AG08395 (cell line): Measurements from ENCODE around the gene SPATS2L.

Experiments used
- DNase-seq: peaks from one replicate; pipeline ENCODE4 v3.0.0; 2012; ENCODE audit warnings: mixed read lengths, low spot score

SPATS2L gene

DNA sequence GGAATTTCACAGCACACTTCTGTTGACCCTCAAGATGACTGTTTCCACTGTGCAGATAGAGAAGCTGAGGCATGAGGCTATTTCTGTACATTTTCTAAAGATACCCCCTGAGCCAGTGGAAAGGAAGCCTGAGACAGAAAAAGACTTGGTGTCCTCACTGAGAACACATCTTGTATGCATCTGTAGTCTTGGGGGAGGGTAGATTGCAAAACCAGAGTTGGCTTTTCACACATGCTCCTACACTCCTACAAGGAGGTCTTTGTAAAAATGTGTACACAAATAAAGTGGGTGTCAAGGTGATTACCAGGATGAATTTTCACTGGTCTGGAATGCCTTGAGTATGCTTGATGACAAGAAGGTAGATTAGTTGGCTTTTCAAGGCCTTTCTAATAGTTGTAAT is 105.3 kb downstream of the SPATS2L start:
- DNase-seq = no peak

DNA sequence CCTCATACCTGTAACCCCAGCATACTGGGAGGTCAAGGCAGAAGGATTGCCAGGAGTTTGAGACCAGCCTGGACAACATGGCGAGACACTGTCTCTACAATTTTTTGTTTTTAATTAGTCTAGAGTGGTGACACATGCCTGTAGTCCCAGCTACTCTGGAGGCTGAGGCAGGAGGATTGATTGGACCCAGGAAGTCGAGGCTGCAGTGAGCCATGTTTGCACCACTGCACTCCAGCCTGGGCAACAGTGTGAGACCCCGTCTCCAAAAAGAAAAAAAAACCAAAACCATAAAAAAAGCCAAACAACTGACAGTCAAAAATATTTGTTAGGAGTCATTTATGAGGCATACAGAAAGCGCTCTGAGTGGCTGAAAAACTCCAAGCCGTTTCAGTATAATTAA is 107.9 kb downstream of the SPATS2L start:
- DNase-seq = no peak

DNA sequence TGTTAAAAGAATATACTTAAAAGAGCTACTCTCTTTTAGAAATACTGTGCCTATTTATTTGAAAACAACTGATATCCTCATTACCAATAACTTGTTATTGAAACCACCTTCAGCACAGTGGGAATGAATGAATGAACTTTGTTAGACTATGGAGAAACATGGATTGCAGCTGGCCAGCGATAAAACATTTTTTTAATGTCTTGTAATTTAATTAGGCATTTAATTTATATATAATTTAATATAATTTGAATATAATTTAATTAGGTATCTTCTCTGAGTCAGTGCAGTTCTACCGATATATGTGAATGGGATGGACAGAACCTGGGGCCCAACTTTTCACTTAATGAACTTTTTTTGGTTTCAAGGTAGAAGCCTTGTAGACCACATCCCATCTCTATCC is 109.0 kb downstream of the SPATS2L start:
- DNase-seq = no peak

DNA sequence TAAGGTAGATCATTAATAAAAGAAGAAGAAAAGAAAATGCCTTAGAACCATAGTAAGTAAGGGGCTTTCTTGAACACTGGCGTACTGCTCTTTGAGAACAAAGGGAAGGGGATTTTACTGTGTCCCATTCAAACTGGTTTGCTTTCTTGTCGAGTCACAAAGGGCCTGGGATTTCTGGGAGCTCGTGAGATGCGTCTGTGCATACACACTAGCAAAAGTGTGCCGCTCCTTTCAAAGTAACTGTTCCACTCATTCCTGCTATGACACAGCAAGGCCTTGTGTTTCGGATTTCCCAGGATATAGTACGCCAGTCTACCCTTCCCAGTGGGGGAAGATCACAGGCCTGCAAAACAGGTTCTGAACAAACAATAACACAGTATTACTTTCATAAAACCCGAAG is 110.4 kb downstream of the SPATS2L start:
- DNase-seq = no peak

DNA sequence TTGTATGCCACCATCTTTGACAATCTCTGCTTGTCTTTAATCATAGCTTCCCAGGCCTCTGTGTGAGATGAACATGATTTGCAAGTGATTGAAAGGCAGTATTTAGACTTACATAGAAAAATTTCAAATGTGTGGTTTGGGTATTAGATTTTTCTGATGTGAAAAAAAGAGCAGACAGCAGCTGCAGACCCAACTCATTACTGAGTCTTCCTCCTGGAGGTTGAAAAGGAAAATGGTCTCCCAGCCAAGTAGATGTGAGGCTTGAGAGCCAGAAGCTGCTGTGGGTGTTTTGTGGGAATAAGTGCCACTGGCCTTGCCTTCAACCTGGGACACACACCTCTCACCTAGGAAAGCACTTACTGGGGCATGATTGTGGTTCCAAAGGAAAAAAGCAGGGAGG is 110.9 kb downstream of the SPATS2L start:
- no peak for DNase-seq

DNA sequence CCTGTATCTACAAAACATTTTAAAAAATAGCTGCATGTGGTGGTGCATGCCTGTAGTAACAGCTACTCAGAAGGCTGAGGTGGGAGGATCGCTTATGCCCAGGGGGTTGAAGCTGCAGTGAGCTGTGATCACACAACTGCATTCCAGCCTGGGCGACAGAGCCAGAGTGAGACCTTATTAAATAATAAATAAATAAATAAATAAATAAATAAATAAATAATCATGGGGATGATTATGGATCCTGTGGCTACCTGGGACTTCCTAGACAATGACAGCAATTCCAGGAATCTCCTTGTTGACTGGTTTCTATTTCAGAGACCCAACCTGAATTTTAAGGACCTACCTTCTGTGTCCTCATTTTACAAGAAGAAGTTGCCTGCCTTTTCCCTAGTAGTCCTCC is 111.9 kb downstream of the SPATS2L start:
- DNase-seq = no peak

DNA sequence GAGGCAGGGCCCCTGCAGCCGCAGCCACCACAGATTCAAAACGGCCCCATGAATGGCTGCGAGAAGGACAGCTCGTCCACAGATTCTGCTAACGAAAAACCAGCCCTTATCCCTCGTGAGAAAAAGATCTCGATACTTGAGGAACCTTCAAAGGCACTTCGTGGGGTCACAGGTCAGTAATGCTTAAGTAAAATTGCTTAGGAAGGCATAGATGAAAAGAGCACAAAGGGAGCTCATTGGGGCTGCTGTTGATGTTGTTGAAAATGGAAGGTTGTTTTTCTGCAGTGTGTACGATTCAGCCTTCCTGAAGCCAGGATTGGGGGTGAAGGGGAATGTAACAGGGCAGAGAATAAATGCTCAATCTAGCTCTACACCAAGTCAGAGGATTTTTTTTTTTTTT is 112.8 kb downstream of the SPATS2L start:
- no peak for DNase-seq

DNA sequence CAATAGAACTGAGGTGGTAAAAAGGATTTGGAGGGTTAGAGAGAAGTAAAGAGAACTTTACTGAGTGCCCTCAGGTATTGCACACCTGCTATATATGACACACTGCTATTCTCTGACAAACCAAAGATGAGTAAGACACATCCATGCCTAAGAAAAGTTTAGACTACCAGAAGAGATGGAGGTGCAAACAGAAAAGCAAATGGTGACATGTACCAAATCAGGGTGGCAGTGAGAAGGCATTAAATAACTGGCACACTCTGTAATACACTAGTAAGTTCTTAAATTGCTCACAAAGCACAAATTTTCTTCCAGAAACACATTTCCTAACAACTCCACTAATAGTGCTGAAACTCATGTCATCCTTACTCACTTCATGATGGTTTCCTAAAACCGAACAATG is 114.8 kb downstream of the SPATS2L start:
- no peak for DNase-seq

DNA sequence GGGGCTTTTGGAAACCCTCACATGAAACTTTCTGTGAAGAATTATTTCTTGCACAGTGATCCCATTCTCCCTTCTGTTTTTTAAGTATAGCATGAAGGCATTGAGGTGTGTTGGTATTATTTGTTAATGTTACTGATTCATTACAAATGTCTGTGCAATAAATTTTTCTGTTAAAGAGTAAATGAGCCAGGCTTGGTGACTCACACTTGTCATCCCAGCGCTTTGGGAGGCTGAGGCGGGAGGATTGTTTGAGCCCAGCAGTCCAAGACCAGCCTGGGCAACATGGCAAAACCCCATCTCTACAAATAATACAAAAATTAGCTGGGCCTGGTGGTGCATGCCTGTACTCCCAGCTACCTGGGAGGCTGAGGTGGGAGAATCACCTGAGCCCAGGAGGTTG is 115.6 kb downstream of the SPATS2L start:
- no peak for DNase-seq

DNA sequence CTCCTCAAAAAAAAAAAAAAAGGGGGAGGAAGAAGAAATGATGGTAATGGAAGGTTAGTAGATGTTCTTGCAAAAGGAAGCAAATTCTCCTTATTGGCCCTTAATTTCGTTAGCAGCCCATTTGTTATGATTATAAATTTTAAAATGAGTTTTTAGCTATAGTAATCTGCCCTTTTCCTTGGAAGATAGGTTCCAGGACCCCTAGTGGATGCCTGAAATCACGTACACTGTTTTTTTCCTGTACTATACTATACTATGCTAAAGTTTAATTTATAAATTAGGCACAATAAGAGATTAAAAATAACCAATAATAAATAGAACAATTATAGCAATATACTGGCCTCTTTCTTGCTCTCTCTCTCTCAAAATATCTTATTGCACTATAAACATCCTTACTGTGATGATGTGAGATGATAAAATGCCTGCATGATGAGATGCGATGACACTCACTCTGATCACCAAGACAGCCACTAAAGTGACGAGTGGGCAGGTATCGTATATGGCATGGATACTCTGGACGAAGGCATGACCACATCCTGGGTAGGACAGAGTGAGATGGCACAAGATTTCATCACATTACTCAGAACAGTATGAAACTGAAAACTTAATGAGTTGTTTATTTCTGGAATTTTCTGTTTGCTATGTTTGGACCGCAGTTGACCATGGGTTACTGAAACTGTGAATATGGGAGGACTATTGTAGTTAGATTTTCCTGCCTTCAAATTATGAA is 116.2 kb downstream of the SPATS2L start:
- DNase-seq = no peak

DNA sequence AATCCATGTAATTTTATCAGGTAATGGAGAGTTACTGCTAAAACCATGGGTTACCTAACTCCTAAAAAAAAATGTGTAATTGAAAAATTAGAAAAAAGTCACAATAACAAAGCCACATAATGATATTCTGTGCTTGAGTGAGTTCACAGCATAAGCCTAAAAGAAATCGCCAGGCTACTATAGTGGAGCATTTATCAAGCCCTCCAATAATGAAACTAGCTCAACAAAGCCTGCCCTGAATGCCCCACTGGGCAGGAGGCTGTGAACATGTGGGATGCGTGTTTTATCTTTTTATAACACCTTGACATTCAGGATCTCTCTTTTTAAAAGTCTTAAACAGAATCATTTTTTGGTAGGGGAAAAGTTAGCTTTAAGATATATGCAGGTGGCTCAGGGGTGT is 117.0 kb downstream of the SPATS2L start:
- no peak for DNase-seq

DNA sequence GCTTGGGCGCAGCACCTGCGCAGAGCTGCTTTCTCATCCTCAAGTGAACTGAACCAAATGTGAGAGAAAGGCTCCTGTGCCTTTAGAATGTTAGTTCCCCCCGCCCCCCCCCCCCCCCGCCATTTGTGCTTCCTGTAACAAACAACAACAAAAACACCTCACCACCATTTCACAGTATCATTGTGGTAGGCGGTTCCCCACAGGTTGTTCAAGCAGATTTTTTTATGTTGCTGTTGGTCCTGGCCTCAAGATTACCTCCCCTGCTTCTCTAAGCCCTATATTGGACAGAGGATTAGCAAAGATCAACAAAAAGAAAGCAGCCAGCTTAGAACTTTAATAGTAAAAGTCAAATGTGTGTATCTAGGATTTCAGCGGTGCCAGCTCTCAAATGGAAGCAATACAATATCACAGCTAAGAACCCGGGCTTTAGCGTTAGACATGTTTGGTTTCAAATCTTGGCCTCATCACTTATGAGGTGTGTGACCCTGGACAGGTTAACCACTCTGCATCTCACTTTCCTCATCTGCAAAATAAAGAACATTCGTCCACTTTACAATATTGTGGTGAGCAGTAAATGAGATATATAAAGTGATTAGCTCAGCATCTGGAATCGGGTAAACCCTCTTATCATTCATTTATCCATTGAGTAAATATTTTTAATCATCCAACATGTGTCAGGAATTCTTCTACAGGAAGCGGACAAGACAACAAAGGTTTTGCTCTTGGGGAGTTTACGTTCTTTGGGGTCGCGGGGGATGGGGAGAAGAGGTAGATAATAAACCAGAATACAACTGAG is 118.7 kb downstream of the SPATS2L start:
- DNase-seq = no peak

DNA sequence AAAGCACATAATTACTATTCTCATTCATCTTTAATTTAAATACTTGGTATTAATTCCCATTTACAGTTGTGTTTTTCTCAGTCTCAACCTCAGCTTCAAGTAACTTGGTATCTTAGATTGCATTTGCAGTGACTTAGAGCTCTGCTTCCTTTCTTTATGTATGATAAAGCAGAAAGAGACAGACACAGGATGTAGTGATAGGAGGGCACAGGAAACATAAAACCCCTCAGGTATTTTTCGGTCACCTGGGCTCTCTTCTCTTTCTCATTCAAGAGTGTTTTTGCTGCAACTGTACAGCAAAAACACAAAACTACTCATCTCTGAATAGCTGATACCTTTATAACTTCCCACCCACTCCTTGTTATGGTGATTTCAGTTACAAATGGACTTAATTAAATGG is 120.3 kb downstream of the SPATS2L start:
- no peak for DNase-seq

DNA sequence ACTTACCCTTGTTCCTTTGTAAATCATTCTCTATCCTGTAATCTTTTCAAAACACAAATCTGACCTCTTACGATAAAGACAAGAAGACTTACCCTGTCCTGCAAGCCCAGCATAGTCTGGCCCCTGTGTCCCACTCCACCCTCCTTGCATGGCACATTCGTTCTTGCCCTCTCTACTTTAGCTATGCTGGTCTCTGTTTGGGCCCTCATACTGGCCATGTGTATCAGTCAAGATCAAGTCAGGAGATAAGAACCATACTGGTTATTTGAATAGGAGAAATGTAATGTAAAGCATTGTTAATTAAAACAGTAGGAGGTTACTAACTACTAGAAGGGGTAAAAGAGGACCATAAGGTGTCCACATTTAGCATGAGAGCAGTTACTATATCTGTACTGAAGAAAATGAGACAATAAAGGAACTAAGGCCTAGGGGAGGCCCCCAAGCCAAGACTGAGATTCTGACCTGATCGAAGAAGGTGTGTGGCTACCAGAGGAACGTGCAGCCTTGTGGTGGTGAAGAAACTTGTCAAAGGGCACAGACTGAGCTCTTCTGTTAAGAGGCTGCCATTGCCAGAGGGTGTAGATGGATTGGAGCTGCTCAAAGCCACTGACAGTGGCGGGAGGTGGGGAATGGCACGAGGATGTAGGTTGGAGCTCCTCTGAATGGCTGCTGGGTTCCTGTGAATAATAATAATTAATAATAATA is 122.6 kb downstream of the SPATS2L start:
- DNase-seq = no peak

DNA sequence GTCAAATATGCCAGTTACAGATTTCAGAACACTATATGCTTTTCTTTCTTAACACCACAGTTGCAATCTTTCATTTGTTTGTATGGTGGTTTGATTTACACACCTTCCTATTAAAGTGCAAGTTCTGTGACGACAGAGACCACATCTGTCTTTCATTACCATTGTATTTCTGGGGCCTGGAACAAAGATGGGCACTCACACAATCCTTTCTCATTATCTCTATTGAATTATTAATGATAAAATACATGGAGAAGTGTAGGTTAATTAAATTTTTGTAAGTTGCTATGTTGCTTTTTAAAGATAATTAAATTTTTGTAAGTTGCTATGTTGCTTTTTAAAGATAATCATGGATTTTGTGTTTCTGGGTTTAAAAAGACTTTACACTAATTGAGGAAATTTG is 123.5 kb downstream of the SPATS2L start:
- peak; percentile 17 for DNase-seq

DNA sequence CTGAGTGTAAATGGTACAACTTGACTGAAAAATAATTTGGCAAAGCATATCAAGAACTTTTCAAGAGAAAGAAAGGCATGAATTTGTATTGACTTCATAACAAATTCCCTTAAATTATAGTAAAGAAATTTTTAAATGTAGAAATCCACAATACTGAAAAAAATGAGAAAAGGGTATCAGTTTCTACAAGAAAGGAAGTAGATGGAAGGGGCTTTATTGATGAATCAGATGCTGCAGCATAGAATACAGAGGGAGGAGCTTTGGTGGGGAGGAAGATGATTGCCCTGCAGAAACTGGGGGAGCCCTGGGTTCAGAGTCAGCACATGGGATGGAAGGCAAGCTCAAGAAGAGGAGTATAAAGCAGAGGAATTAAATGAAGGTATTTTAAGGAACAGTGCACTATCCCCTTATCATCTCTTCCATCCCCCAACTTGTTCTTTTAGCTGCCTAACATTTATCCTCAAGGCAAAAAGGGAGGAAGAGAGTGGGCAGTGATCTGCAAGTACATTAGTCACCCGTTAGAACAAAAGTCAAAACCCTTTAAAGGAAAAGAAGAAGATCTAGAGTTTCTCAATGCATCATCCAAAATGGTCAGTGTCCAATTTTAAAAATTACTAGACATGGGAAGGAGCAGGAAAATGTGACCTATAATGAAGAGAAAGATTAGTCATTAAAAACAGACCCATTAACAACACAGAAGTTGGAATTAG is 125.7 kb downstream of the SPATS2L start:
- no peak for DNase-seq

DNA sequence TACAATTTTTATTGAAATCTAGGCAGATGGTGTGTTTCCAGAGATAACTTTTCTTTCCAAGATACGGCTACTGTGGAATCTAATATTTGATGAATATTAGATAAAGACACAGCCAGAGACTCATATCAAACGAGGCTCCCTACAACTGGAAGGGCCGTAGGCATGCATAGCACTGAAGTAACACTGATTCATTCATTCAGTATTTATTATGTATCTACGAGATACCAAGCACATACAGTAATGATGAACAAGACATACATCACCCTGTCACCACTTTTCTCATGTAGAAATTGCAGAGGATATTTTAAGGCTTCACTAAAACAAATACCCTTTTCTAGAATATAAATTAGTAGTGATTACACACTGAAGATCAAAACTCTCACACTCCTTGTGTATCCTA is 128.9 kb downstream of the SPATS2L start:
- DNase-seq = peak; percentile 10

DNA sequence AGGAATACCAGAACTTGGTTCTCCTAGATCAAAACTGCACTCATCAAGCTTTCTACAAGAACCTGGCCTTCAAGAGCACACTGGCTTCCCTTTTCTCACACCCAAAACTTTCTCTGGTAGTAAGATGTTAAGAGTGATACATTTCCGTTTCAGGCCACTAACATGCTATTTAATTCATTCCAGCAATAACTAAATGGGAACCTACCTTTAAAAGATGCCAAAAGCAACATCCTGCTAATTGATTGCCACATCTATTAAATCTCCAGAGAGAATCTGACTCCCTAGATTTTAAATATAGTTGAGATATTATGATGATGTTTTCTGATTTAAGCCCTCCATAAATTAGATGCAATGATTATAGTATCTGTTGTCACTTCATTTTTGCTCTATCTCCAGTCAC is 131.8 kb downstream of the SPATS2L start:
- no peak for DNase-seq

DNA sequence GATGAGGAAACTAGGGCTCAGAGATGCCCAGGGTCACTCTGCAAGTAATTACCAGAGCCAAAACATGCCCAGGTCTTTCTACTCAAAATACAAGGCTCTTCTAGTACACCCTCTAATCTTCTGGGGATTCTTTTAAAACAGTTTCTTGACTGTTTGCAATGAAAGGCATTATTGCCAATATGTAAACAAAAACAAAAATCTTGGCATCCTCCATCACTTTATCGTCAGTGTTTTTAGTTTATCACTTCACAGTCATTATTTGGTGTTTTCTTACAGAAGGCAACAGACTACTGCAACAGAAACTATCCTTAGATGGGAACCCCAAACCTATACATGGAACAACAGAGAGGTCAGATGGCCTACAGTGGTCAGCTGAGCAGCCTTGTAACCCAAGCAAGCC is 132.4 kb downstream of the SPATS2L start:
- DNase-seq = no peak

DNA sequence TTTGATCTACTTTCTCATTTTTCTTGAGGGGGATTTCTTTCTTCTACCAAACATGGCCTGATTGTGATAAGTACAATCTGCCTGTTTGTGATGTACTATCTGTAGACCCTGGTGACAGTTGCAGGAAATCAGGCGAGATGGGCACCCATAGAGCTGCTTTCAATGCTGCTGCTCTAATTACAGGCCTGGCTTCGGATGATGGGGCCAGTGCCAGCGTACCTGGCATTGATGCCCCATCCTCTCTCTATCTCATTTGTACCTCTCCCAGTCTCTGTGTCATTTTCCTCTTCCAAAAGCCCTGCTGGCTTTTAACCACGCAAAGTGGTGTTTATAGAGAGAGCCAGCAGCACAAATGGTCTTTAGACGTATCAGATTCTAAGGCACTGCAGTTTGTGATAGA is 133.5 kb downstream of the SPATS2L start:
- no peak for DNase-seq

DNA sequence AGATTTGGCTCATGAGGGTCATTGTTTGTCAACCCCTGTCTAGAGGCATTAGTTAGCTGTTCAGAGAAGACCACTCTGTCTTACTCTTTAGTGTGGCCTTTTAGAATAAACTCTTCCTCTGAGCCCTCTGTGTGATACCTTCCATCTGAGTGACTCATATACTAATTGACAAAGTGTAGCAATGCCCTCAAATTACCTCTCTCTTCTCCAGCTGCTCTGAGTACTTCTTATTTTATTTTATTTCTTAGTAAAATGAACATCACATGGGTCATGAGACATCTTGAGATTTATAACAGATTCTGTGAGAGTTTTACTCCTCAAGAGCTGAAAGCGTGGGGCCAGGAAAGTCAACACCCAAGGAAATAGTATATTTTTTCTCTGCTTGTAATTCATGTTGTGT is 136.0 kb downstream of the SPATS2L start:
- peak; percentile 73 for DNase-seq

DNA sequence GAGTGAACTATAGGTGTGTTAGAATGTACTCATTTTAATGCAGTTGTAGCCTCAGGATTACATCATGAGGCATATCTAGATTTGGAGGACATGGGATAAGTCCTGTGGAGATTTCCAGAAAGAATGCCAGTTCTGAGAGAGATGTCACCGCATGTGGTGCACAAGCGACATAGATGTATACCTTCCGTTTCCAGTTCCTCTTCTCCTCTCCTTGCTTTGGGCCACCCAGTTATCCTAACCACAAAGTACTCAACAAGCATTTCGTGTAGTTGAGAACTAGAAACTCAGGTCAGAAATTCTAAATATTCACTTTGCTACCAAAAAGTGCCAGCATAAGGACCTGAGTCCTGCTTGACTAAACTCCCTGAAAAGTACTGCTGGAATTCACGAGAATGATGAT is 136.9 kb downstream of the SPATS2L start:
- DNase-seq = no peak

DNA sequence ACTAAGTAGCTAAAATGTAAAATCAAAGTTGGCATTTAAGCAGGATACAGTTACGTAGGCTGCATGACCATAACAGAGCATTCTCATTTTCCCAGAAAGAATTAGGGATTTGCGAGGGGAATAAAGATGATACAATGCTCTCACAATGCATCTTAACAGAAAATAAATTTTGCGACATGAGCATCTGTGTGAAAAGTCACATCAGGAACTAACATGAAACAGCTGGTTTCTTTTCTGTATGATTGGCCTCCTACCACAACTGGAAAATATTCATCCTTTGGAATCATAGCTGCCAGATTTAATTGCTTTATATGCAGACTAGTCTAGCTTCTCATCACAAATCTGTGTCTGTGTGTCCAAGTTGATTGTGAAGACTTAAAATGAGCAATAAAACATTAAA is 137.4 kb downstream of the SPATS2L start:
- DNase-seq = no peak
